Peyer's patch (tissue), 4 donors: ENCODE results near the gene FIZ1.

Source experiments
- CTCF ChIP-seq, 6 experiments: fragments of 450-650 bp in 4 of 6; fragments of 200-600 bp in 2 of 6; sonication (generic) in 1 of 6; IDR thresholded peaks; one replicate each; pipeline ENCODE4 v1.5.1; 2017 to 2019; ENCODE audit warnings: antibody characterized with exemption in 6 of 6, mild to moderate bottlenecking in 3 of 6, moderate library complexity in 1 of 6
- POLR2A ChIP-seq, 2 donors: fragments of 450-650 bp; IDR thresholded peaks; one replicate each; pipeline ENCODE4 v1.5.1; 2017; ENCODE audit warnings: antibody characterized with exemption in 2 of 2, mild to moderate bottlenecking in 2 of 2, moderate library complexity in 2 of 2

- TF ChIP-seq CTCF (IDR thresholded peaks at IDR 0.05) (no peak), POLR2A (IDR thresholded peaks at IDR 0.05) (no peak)
These were observed 13.5 kb downstream of the FIZ1 start for GRCh38 chr19:55585658-55586339.
